ENCODE results near the gene FOXK2. TPM values are rescaled to one million over a fixed set of nuclear protein-coding genes. Genes with fewer than 3 reads are reported as not detected.

FOXK2 gene
- total and polyA plus RNA-seq, 2 donors (not counting 1 experiment from before 2014, with no cell fraction given): 19.7 to 62.7 TPM

GRCh38 chr17:82649501-82650261 lies 130.1 kb downstream of the FOXK2 start:
- Mint-ChIP-seq H3K27me3 (no peaks in the 10 kb centered on the region), H3K9me3 (ENCODE audit: insufficient read depth) (no peaks in the 10 kb centered on the region), H3K27ac (peak overlapping the region; percentile 67), H3K4me3 (peak overlapping the region; percentile 55), H3K4me1 (peaks cover 24% of the 10 kb centered on the region)
- DNase-seq: peak; percentile 41
- H3K9ac ChIP-seq (ENCODE audit: low read length): no peak overlapping the region
- H3K79me2 ChIP-seq (ENCODE audit: control insufficient read depth, insufficient read depth, low read length): peaks cover 28% of the 10 kb centered on the region
- POLR2A ChIA-PET: no interaction called here
- intact Hi-C loops (cut with micrococcal nuclease): loop anchor here (2.0 to 5.0 kb wide), 2 partner anchors 103 to 231 kb away; partner anchors contain the start of genes HEXD, OGFOD3 and TBCD
- no peaks in the 10 kb centered on the region for H3K36me3 ChIP-seq (replicated peaks in 1 of 2; ENCODE audit: control extremely low read depth in 1 of 2, control insufficient read depth in 1 of 2, extremely low read depth in 1 of 2, insufficient read depth in 2 of 2, low read length in 1 of 2)
- H3K4me2 ChIP-seq (replicated peaks; ENCODE audit: low read depth, low read length, poor library complexity, severe bottlenecking): peak overlapping the region; percentile 69
- no peak for ATAC-seq (ENCODE audit: low read depth)
- CTCF ChIA-PET: interaction anchor here (1.0 kb wide), 1 partner anchor 19 kb away, joined by 4 read pairs; no protein-coding TSS in a partner anchor
- TF ChIP-seq EZH2 (IDR thresholded peaks at IDR 0.05; ENCODE audit: borderline replicate concordance, insufficient read depth, low read depth, low read length, poor library complexity, severe bottlenecking) (no peak), CTCF (IDR thresholded peaks at IDR 0.05) (no peak)
- no peaks in the 10 kb centered on the region for H3K9me3 ChIP-seq (ENCODE audit: control extremely low read depth in 1 of 3, control insufficient read depth in 2 of 3, insufficient read depth in 1 of 3, low read length in 2 of 3)
- no peak overlapping the region for H2AFZ ChIP-seq (ENCODE audit: insufficient read depth, low read depth, low read length, poor library complexity, severe bottlenecking)
- peaks cover 15 to 20% of the 10 kb centered on the region in 2 donors for H3K4me1 ChIP-seq (ENCODE audit: control insufficient read depth in 2 of 2, insufficient read depth in 2 of 2, low read length in 2 of 2)
- peaks cover 36% of the 10 kb centered on the region for H4K20me1 ChIP-seq (ENCODE audit: control insufficient read depth, insufficient read depth, low read length, poor library complexity, severe bottlenecking)
- 91% methylated on average over 21 of the region's 22 CpGs for WGBS (ENCODE audit: insufficient coverage)
- no peak overlapping the region for H3K4me3 ChIP-seq (ENCODE audit: control extremely low read depth in 1 of 5, extremely low read depth in 1 of 5, insufficient read depth in 1 of 5, low read depth in 2 of 5, low read length in 4 of 5)
- H3K27me3 ChIP-seq (replicated peaks in 1 of 4; ENCODE audit: control extremely low read depth in 1 of 4, control insufficient read depth in 3 of 4, insufficient read depth in 4 of 4, low read length in 3 of 4): no peaks in the 10 kb centered on the region
- H3K27ac ChIP-seq (ENCODE audit: low read length in 2 of 2): no peak overlapping the region

GRCh38 chr17:82650723-82651122 lies 131.2 kb downstream of the FOXK2 start:
- H3K4me1 Mint-ChIP-seq: peaks cover 25% of the 10 kb centered on the region
- peaks cover 11 to 20% of the 10 kb centered on the region in 2 donors for H3K4me1 ChIP-seq (ENCODE audit: control insufficient read depth in 2 of 2, insufficient read depth in 2 of 2, low read length in 2 of 2)
- CTCF ChIA-PET: no interaction called here
- 88% methylated on average over 7 of the region's 10 CpGs for WGBS (ENCODE audit: insufficient coverage)
- intact Hi-C loops (cut with micrococcal nuclease): no loop called here
- H3K27ac ChIP-seq (ENCODE audit: low read length in 2 of 2): no peak overlapping the region
- no peaks in the 10 kb centered on the region for H3K27me3 Mint-ChIP-seq
- no peak overlapping the region for H3K4me2 ChIP-seq (replicated peaks; ENCODE audit: low read depth, low read length, poor library complexity, severe bottlenecking)
- DNase-seq: no peak
- H3K9me3 ChIP-seq (ENCODE audit: control extremely low read depth in 1 of 3, control insufficient read depth in 2 of 3, insufficient read depth in 1 of 3, low read length in 2 of 3): no peaks in the 10 kb centered on the region
- POLR2A ChIA-PET: no interaction called here
- H3K4me3 Mint-ChIP-seq: no peak overlapping the region
- no peak overlapping the region for H2AFZ ChIP-seq (ENCODE audit: insufficient read depth, low read depth, low read length, poor library complexity, severe bottlenecking)
- no peaks in the 10 kb centered on the region for H3K9me3 Mint-ChIP-seq (ENCODE audit: insufficient read depth)
- H3K36me3 ChIP-seq (replicated peaks in 1 of 2; ENCODE audit: control extremely low read depth in 1 of 2, control insufficient read depth in 1 of 2, extremely low read depth in 1 of 2, insufficient read depth in 2 of 2, low read length in 1 of 2): no peaks in the 10 kb centered on the region
- H3K27me3 ChIP-seq (replicated peaks in 1 of 4; ENCODE audit: control extremely low read depth in 1 of 4, control insufficient read depth in 3 of 4, insufficient read depth in 4 of 4, low read length in 3 of 4): no peaks in the 10 kb centered on the region
- no peak for TF ChIP-seq CTCF (IDR thresholded peaks at IDR 0.05)
- no peak for TF ChIP-seq EZH2 (IDR thresholded peaks at IDR 0.05; ENCODE audit: borderline replicate concordance, insufficient read depth, low read depth, low read length, poor library complexity, severe bottlenecking)
- ATAC-seq (ENCODE audit: low read depth): no peak
- peaks cover 18% of the 10 kb centered on the region for H3K79me2 ChIP-seq (ENCODE audit: control insufficient read depth, insufficient read depth, low read length)
- H3K9ac ChIP-seq (ENCODE audit: low read length): no peak overlapping the region
- H3K27ac Mint-ChIP-seq: no peak overlapping the region
- no peak overlapping the region for H3K4me3 ChIP-seq (ENCODE audit: control extremely low read depth in 1 of 5, extremely low read depth in 1 of 5, insufficient read depth in 1 of 5, low read depth in 2 of 5, low read length in 4 of 5)
- peaks cover 26% of the 10 kb centered on the region for H4K20me1 ChIP-seq (ENCODE audit: control insufficient read depth, insufficient read depth, low read length, poor library complexity, severe bottlenecking)

Data from B cell (primary cell).